Measurements from ENCODE around the gene KIAA0825.

- TF ChIP-seq EZH2 (IDR thresholded peaks at IDR 0.05; ENCODE audit: borderline replicate concordance, insufficient read depth, low read length, poor library complexity, severe bottlenecking) (no peak), POLR2AphosphoS5 (IDR thresholded peaks at IDR 0.05) (no peak), CTCF (IDR thresholded peaks at IDR 0.05; ENCODE audit: poor library complexity, severe bottlenecking) (no peak), TAF1 (IDR thresholded peaks at IDR 0.05; ENCODE audit: low read depth) (no peak)
Observed at GRCh38 chr5:94174748-94175411, 443.5 kb downstream of the KIAA0825 start.
